Measurements from ENCODE around the gene SOS1. TPM values are rescaled to one million over a fixed set of nuclear protein-coding genes. Genes with fewer than 3 reads are reported as not detected.

The SOS1 gene
- total and polyA plus RNA-seq, 2 donors (not counting 1 experiment from before 2014, with no cell fraction given), result 18.2 to 58.1 TPM

DNA sequence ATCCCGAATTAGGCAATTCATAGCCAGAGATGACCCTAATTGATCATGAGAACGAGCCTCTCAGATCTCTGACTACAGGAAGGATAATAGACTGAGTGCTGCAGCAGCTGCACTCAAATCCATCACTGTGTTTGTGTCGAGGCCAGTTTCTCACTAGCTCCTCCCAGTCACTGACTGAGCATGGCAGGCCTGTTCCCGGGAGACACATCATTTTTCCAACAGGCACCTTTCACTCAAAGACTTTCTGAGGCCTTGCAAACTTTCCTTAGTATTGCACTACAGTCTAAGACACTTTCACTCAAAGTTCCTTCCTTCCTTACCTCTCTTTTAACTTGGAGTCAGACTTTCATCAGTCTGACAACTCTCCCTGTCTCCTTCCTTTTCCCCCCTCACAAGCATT, 13.7 kb downstream of the SOS1 start:
- Histone ChIP-seq H3K9me3 (ENCODE audit: control extremely low read depth in 1 of 3, control insufficient read depth in 2 of 3, insufficient read depth in 1 of 3, low read length in 2 of 3) (peaks cover 0 to 1% (median 0%) of the 10 kb centered on the region in 3 donors), H3K4me2 (replicated peaks; ENCODE audit: low read depth, low read length, poor library complexity, severe bottlenecking) (no peak overlapping the region), H3K27me3 (replicated peaks in 1 of 4; ENCODE audit: control extremely low read depth in 1 of 4, control insufficient read depth in 3 of 4, insufficient read depth in 4 of 4, low read length in 3 of 4) (no peaks in the 10 kb centered on the region), H4K20me1 (ENCODE audit: control insufficient read depth, insufficient read depth, low read length, poor library complexity, severe bottlenecking) (peaks cover 55% of the 10 kb centered on the region), H2AFZ (ENCODE audit: insufficient read depth, low read depth, low read length, poor library complexity, severe bottlenecking) (no peak overlapping the region), H3K79me2 (ENCODE audit: control insufficient read depth, insufficient read depth, low read length) (peaks cover 98% of the 10 kb centered on the region), H3K36me3 (replicated peaks in 1 of 2; ENCODE audit: control extremely low read depth in 1 of 2, control insufficient read depth in 1 of 2, extremely low read depth in 1 of 2, insufficient read depth in 2 of 2, low read length in 1 of 2) (peaks cover 3 to 13% of the 10 kb centered on the region in 2 experiments), H3K4me3 (ENCODE audit: control extremely low read depth in 1 of 5, extremely low read depth in 1 of 5, insufficient read depth in 1 of 5, low read depth in 2 of 5, low read length in 4 of 5) (no peak overlapping the region), H3K27ac (ENCODE audit: low read length in 2 of 2) (no peak overlapping the region), H3K9ac (ENCODE audit: low read length) (no peak overlapping the region), H3K4me1 (ENCODE audit: control insufficient read depth in 2 of 2, insufficient read depth in 2 of 2, low read length in 2 of 2) (peaks cover 16% of the 10 kb centered on the region in 2 donors)
- CTCF ChIA-PET, result interaction anchor here (1.0 kb wide), 1 partner anchor 13 kb away, joined by 4 read pairs; no protein-coding TSS in a partner anchor
- H3K27me3 Mint-ChIP-seq, result no peaks in the 10 kb centered on the region
- H3K27ac Mint-ChIP-seq, result peak overlapping the region; percentile 60
- H3K4me3 Mint-ChIP-seq, result no peak overlapping the region
- WGBS (ENCODE audit: insufficient coverage), result 88% methylated on average over 2 of the region's 4 CpGs
- POLR2A ChIA-PET, result interaction anchor here (0.8 kb wide), 1 partner anchor 13 kb away, joined by 3 read pairs; no protein-coding TSS in a partner anchor
- peaks cover 59% of the 10 kb centered on the region for H3K4me1 Mint-ChIP-seq
- ATAC-seq (ENCODE audit: low read depth) (no peak), DNase-seq (no peak)
- no peak for TF ChIP-seq EZH2 (IDR thresholded peaks at IDR 0.05; ENCODE audit: borderline replicate concordance, insufficient read depth, low read depth, low read length, poor library complexity, severe bottlenecking)
- TF ChIP-seq, protein P1, sequence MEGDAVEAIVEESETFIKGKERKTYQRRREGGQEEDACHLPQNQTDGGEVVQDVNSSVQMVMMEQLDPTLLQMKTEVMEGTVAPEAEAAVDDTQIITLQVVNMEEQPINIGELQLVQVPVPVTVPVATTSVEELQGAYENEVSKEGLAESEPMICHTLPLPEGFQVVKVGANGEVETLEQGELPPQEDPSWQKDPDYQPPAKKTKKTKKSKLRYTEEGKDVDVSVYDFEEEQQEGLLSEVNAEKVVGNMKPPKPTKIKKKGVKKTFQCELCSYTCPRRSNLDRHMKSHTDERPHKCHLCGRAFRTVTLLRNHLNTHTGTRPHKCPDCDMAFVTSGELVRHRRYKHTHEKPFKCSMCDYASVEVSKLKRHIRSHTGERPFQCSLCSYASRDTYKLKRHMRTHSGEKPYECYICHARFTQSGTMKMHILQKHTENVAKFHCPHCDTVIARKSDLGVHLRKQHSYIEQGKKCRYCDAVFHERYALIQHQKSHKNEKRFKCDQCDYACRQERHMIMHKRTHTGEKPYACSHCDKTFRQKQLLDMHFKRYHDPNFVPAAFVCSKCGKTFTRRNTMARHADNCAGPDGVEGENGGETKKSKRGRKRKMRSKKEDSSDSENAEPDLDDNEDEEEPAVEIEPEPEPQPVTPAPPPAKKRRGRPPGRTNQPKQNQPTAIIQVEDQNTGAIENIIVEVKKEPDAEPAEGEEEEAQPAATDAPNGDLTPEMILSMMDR (IDR thresholded peaks at IDR 0.05), result no peak
- no peaks in the 10 kb centered on the region for H3K9me3 Mint-ChIP-seq (ENCODE audit: insufficient read depth)
- intact Hi-C loops (cut with micrococcal nuclease), result no loop called here

DNA sequence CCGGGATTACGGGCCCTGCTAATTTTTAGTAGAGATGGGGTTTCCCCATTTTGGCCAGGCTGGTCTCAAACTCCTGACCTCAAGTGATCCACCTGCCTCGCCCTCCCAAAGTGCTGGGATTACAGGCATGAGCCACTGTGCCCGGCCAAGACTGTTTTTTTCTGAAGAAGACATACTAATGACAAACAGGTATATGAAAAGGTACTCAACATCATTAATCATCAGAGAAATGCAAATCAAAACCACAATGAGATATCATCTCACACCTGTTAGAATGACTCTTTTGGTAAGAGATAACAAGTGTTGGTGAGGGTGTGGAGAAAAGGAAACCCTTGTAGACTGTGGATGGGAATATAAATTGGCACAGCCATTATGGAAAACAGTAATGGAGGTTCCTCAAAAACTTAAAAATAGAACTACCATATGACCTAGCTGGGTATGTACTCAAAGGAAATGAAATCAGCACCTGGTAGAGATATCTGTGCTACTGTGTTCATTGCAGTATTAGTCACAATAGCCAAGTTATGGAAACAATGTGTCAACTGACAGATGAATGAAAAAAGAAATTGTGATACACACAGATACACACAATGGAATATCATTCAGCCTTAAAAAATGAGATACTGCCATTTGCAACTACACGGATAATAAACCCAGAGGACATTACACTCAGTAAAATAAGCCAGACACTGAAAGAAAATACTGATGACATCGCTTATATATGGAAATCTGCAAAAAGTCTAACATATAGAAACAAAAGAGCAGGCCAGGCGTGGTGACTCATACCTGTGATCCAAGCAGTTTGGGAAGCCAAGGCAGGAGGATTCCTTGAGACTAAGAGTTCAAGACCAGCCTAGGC, 20.8 kb downstream of the SOS1 start:
- no peak overlapping the region for H2AFZ ChIP-seq (ENCODE audit: insufficient read depth, low read depth, low read length, poor library complexity, severe bottlenecking)
- no peaks in the 10 kb centered on the region for H3K36me3 ChIP-seq (replicated peaks in 1 of 2; ENCODE audit: control extremely low read depth in 1 of 2, control insufficient read depth in 1 of 2, extremely low read depth in 1 of 2, insufficient read depth in 2 of 2, low read length in 1 of 2)
- no peak overlapping the region for H3K9ac ChIP-seq (ENCODE audit: low read length)
- DNase-seq (no peak), ATAC-seq (ENCODE audit: low read depth) (peak; percentile 43)
- peaks cover 96% of the 10 kb centered on the region for H3K79me2 ChIP-seq (ENCODE audit: control insufficient read depth, insufficient read depth, low read length)
- H3K4me2 ChIP-seq (replicated peaks; ENCODE audit: low read depth, low read length, poor library complexity, severe bottlenecking), result no peak overlapping the region
- H3K4me3 ChIP-seq (ENCODE audit: control extremely low read depth in 1 of 5, extremely low read depth in 1 of 5, insufficient read depth in 1 of 5, low read depth in 2 of 5, low read length in 4 of 5), result no peak overlapping the region
- Mint-ChIP-seq H3K9me3 (ENCODE audit: insufficient read depth) (peaks cover 2% of the 10 kb centered on the region), H3K4me3 (peak overlapping the region; percentile 51), H3K4me1 (peaks cover 61% of the 10 kb centered on the region), H3K27me3 (no peaks in the 10 kb centered on the region), H3K27ac (peak overlapping the region; percentile 0)
- 78% methylated on average over 4 of the region's 7 CpGs for WGBS (ENCODE audit: insufficient coverage)
- TF ChIP-seq, protein P1 (IDR thresholded peaks at IDR 0.05), result no peak
- TF ChIP-seq EZH2 (IDR thresholded peaks at IDR 0.05; ENCODE audit: borderline replicate concordance, insufficient read depth, low read depth, low read length, poor library complexity, severe bottlenecking), result no peak
- no peak overlapping the region for H3K27ac ChIP-seq (ENCODE audit: low read length in 2 of 2)
- peaks cover 46% of the 10 kb centered on the region for H4K20me1 ChIP-seq (ENCODE audit: control insufficient read depth, insufficient read depth, low read length, poor library complexity, severe bottlenecking)
- intact Hi-C loops (cut with micrococcal nuclease), result no loop called here
- CTCF ChIA-PET, result interaction anchor here (1.2 kb wide), 1 partner anchor 129 kb away, joined by 3 read pairs; no protein-coding TSS in a partner anchor
- no peaks in the 10 kb centered on the region for H3K27me3 ChIP-seq (replicated peaks in 1 of 4; ENCODE audit: control extremely low read depth in 1 of 4, control insufficient read depth in 3 of 4, insufficient read depth in 4 of 4, low read length in 3 of 4)
- POLR2A ChIA-PET, result interaction anchor here (0.6 kb wide), 1 partner anchor 680 kb away, joined by 5 read pairs; no protein-coding TSS in a partner anchor
- H3K4me1 ChIP-seq (ENCODE audit: control insufficient read depth in 2 of 2, insufficient read depth in 2 of 2, low read length in 2 of 2), result peaks cover 25 to 28% of the 10 kb centered on the region in 2 donors
- H3K9me3 ChIP-seq (ENCODE audit: control extremely low read depth in 1 of 3, control insufficient read depth in 2 of 3, insufficient read depth in 1 of 3, low read length in 2 of 3), result peaks cover 0 to 6% (median 1%) of the 10 kb centered on the region in 3 donors

Data from B cell (primary cell).